ENCODE results near the gene DDX41. TPM values are rescaled to one million over a fixed set of nuclear protein-coding genes. Genes with fewer than 3 reads are reported as not detected.
"Not testable (repeated sequence)": the region's sequence is repeated elsewhere in the genome, so short reads cannot be mapped to it uniquely, and the experiment has no call there.

Gene DDX41
- total RNA-seq, 2 donors from 2014 or later = 116 to 149 TPM

- H3K36me3 Mint-ChIP-seq (ENCODE audit: low read depth) = peaks cover 42% of the 10 kb centered on the region
- peak overlapping the region; percentile 7 for H3K27ac Mint-ChIP-seq
- no peaks in the 10 kb centered on the region for H3K9me3 Mint-ChIP-seq
- no peaks in the 10 kb centered on the region for H3K27me3 Mint-ChIP-seq
- peaks cover 10% of the 10 kb centered on the region for H3K4me1 Mint-ChIP-seq
- peak; percentile 50 for ATAC-seq (replicated peaks)
- no peak overlapping the region for H3K4me3 Mint-ChIP-seq
Measured at GRCh38 chr5:177546258-177546741, 29.5 kb upstream of the DDX41 start.

DNA sequence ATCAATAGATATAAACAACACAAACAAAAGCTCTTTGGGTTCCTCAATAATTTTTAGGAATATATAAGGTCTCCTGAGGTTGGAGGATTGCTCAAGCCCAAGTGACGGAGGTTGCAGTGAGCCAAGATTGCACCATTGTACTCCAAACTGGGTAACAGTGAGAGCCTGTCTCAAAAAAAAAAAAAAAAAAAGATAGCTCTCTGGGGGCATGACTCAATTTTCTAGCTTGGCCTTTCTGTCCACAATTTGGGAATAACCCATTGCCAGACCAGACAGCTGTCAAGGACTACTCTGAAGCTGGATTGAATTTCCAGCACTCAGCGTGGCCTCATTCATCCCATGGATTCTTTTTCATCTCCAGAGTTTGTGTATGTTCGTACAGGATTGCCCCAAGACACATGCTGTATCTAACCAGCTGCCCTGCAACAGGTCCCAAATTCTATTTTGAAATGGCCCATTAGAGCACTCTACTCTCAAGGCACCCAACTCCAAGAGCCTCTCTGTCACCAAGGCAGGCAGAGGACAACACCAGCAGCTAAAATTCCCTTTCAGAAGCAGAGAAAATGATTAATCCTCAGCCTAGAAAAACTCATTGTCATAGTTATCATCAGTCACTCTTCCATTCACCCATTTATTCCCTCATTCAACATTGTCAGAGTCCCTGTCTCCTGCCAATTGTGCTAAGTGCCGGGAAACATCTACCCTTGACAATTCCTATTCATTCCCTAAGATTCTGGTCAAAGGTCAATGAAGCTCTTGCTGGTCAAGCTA, 28.9 kb upstream of the DDX41 start:
- H3K4me3 Mint-ChIP-seq = no peak overlapping the region
- H3K9me3 Mint-ChIP-seq = no peaks in the 10 kb centered on the region
- H3K27ac Mint-ChIP-seq = peak overlapping the region; percentile 7
- no peak for ATAC-seq (replicated peaks)
- H3K36me3 Mint-ChIP-seq (ENCODE audit: low read depth) = peaks cover 41% of the 10 kb centered on the region
- H3K4me1 Mint-ChIP-seq = peaks cover 13% of the 10 kb centered on the region
- H3K27me3 Mint-ChIP-seq = no peaks in the 10 kb centered on the region

GRCh38 chr5:177542816-177543465, 26.2 kb upstream of the DDX41 start:
- Mint-ChIP-seq H3K27me3 (no peaks in the 10 kb centered on the region), H3K4me3 (no peak overlapping the region), H3K4me1 (peaks cover 14% of the 10 kb centered on the region), H3K27ac (peak overlapping the region; percentile 28), H3K36me3 (ENCODE audit: low read depth) (peaks cover 51% of the 10 kb centered on the region), H3K9me3 (no peaks in the 10 kb centered on the region)
- no peak for ATAC-seq (replicated peaks)

DNA sequence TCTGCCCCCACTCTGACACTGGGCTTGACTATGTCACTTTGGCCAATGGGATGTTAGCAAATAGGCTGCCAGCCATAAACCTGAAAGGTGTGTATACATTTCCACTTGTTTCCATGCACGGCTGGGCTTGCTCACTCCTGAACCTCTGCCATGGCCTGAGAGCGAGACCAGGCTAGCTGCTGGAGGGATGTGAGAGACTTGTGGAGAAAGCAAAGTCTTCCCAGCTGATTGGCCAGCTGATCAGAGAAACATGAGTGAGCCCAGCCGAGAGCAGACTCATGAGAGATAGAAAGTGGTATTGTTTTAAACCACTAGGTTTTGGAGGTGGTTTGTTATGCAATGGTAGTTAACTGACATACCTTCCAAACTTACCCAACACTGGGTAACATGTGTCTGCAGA, 23.7 kb upstream of the DDX41 start:
- Mint-ChIP-seq H3K36me3 (ENCODE audit: low read depth) (peaks cover 57% of the 10 kb centered on the region), H3K4me3 (no peak overlapping the region), H3K9me3 (no peaks in the 10 kb centered on the region), H3K27me3 (no peaks in the 10 kb centered on the region), H3K27ac (no peak overlapping the region), H3K4me1 (peaks cover 14% of the 10 kb centered on the region)
- no peak for ATAC-seq (replicated peaks)

DNA sequence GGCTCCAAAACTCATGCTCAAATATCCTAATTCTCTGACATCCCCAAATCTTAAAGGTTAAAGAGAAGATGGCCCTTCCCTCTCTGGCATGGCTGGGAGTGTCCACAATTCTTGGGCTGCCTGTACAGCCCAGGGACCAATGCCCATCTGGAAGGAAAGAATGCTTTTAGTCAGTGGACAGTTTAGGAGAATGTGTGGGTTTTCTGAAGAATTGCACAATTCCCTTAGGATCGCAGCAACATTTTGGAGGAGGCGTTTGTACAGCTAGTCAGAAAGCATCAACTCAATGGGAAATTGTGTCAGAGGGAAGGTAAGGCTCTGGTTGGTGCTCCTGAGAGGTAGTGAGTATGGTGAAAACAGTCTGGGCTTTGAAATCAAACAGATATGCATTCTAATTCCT, 22.6 kb upstream of the DDX41 start:
- Mint-ChIP-seq H3K36me3 (ENCODE audit: low read depth) (peaks cover 66% of the 10 kb centered on the region), H3K4me1 (peaks cover 14% of the 10 kb centered on the region), H3K9me3 (no peaks in the 10 kb centered on the region), H3K4me3 (no peak overlapping the region), H3K27ac (no peak overlapping the region), H3K27me3 (no peaks in the 10 kb centered on the region)
- no peak for ATAC-seq (replicated peaks)

DNA sequence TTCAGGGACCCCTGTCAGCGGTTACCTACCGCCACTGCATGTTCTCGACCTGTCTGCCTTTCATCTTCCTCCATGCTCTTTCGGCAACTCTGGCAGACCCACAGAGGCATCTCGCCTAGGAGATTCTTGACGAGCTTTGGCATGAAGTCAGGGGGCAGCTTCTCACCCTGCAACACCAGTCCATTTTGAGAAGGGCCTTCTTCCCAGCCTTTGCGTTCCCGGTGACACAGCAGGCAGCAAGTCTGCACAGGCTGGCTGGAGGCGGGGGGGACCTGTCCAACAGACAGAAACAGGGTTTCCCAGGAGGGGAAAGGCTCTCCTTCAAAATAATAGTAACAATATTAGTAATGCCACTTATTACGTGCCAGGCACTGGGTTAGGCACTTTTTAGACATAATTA, 22.1 kb upstream of the DDX41 start:
- peaks cover 68% of the 10 kb centered on the region for H3K36me3 Mint-ChIP-seq (ENCODE audit: low read depth)
- no peaks in the 10 kb centered on the region for H3K9me3 Mint-ChIP-seq
- no peak overlapping the region for H3K27ac Mint-ChIP-seq
- no peak overlapping the region for H3K4me3 Mint-ChIP-seq
- H3K4me1 Mint-ChIP-seq = peaks cover 14% of the 10 kb centered on the region
- ATAC-seq (replicated peaks) = no peak
- H3K27me3 Mint-ChIP-seq = no peaks in the 10 kb centered on the region

DNA sequence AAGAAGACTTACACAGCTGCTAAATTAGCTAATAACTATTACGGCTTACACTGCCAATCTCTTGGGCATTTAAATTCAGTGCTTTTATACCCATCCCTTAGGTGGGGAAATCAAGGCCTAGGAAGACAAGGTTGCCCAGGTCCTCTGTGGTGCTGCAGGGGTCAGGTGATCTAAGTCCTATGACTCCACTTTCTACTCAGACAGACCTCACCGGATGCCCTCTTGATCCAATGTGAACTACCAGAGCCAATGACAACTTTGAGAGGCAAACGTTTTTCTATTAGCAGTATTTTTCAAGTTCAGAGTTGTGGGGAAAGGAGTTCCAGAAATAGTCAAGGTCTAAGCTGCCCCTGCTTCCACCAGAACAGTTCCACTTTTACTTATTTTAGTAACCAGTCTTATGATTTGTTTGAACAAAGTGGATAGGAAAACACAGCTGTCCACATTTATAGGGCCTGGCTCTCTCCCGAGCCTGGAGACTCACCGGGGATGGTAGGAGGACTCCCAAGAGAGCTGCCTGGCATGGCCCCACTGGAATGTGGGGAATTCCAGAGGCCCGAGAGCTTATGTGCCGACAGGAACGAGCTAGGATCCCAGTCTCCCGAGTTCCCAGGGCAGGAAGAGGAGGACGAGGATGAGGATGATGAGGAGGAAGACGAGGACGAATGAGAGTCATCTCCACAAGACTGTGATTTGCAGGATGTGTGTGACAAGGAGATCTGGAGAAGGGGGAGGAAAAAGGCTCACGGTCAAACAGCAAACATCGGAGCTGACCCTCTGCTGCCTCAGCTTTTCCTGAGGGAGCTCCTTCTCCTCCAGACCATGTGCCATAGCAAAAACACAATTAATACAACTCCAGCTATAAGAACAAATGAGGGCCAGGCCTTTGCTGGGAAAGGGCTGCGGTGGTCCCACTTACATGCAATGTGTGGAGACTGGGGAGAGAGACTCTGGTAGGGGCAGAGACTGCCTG, 20.9 kb upstream of the DDX41 start:
- Mint-ChIP-seq H3K36me3 (ENCODE audit: low read depth) (peaks cover 76% of the 10 kb centered on the region), H3K4me1 (peaks cover 9% of the 10 kb centered on the region), H3K9me3 (no peaks in the 10 kb centered on the region), H3K27me3 (no peaks in the 10 kb centered on the region), H3K4me3 (no peak overlapping the region), H3K27ac (peak overlapping the region; percentile 36)
- ATAC-seq (replicated peaks) = no peak

GRCh38 chr5:177536386-177536785, 19.6 kb upstream of the DDX41 start:
- no peaks in the 10 kb centered on the region for H3K27me3 Mint-ChIP-seq
- peaks cover 81% of the 10 kb centered on the region for H3K36me3 Mint-ChIP-seq (ENCODE audit: low read depth)
- H3K27ac Mint-ChIP-seq = no peak overlapping the region
- no peaks in the 10 kb centered on the region for H3K9me3 Mint-ChIP-seq
- H3K4me1 Mint-ChIP-seq = peaks cover 8% of the 10 kb centered on the region
- no peak for ATAC-seq (replicated peaks)
- no peak overlapping the region for H3K4me3 Mint-ChIP-seq

GRCh38 chr5:177535125-177535524, 18.4 kb upstream of the DDX41 start:
- H3K36me3 Mint-ChIP-seq (ENCODE audit: low read depth) = peaks cover 80% of the 10 kb centered on the region
- peaks cover 3% of the 10 kb centered on the region for H3K4me1 Mint-ChIP-seq
- no peak overlapping the region for H3K4me3 Mint-ChIP-seq
- no peak overlapping the region for H3K27ac Mint-ChIP-seq
- no peak for ATAC-seq (replicated peaks)
- H3K27me3 Mint-ChIP-seq = no peaks in the 10 kb centered on the region
- H3K9me3 Mint-ChIP-seq = no peaks in the 10 kb centered on the region

DNA sequence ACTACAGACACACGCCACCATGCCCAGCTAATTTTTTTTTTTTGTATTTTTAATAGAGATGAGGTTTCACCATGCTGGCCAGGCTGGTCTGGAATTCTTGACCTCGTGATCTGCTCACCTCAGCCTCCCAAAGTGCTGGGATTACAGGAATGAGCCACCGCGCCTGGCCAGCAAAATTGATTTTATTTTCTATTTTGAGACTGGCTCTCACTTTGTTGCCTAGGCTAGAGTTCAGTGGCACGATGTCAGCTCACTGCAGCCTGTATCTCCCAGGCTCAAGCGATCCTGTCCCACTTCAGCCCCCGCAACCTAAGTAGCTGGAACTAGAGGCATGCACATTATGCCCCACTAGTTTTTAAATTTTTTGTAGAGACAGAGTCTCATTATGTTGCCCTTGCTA, 17.7 kb upstream of the DDX41 start:
- not testable (repeated sequence) for H3K4me3 Mint-ChIP-seq; H3K27ac Mint-ChIP-seq; ATAC-seq (replicated peaks)

DNA sequence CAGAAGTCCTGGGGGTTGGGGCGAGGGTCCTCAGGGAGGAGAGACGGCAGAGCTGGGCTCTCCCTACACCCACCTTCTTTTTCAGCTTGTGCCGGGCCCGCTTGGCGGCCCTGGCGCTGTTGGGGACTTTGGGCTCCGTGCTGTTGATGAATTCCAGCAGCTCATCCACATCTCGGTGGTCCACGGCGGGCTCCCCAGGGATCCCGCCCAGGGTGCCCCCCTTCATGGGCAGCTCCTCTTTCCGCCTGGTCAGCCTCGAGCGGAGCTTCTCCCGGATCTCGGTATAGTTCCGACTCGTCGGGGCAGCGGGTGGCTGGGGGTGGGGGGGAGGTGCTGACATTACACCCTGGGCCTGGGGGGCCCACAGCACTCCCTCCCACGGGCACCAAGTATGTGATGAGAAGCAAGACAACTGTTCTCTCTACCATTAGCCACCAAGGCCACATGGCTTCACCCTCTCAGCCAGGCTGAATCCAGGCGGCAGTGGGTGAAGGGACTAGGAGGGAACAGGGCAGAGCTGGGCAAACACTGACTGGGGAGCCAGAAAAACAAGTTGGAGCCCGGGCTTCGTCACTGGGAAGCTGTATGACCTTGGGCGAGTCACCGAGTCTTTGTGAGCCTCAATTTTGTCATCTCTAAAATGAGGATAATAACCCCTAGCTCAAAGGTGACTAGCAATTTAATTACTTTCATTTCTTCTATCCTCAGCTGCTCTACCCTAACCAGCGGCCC, 14.6 kb upstream of the DDX41 start:
- Mint-ChIP-seq H3K27ac (peak overlapping the region; percentile 17), H3K9me3 (no peaks in the 10 kb centered on the region), H3K27me3 (no peaks in the 10 kb centered on the region), H3K36me3 (ENCODE audit: low read depth) (peaks cover 52% of the 10 kb centered on the region), H3K4me1 (peaks cover 3% of the 10 kb centered on the region), H3K4me3 (no peak overlapping the region)
- no peak for ATAC-seq (replicated peaks)

More for the DNA sequence above, 17.7 kb upstream of the DDX41 start:
- not testable (repeated sequence) for H3K4me1 Mint-ChIP-seq, H3K27me3 Mint-ChIP-seq, H3K9me3 Mint-ChIP-seq
- peaks cover 81% of the 10 kb centered on the region for H3K36me3 Mint-ChIP-seq (ENCODE audit: low read depth)

GRCh38 chr5:177530638-177531037, 13.9 kb upstream of the DDX41 start:
- Mint-ChIP-seq H3K4me1 (peaks cover 3% of the 10 kb centered on the region), H3K4me3 (no peak overlapping the region), H3K27me3 (no peaks in the 10 kb centered on the region), H3K36me3 (ENCODE audit: low read depth) (peaks cover 47% of the 10 kb centered on the region), H3K9me3 (no peaks in the 10 kb centered on the region), H3K27ac (peak overlapping the region; percentile 53)
- ATAC-seq (replicated peaks) = no peak

DNA sequence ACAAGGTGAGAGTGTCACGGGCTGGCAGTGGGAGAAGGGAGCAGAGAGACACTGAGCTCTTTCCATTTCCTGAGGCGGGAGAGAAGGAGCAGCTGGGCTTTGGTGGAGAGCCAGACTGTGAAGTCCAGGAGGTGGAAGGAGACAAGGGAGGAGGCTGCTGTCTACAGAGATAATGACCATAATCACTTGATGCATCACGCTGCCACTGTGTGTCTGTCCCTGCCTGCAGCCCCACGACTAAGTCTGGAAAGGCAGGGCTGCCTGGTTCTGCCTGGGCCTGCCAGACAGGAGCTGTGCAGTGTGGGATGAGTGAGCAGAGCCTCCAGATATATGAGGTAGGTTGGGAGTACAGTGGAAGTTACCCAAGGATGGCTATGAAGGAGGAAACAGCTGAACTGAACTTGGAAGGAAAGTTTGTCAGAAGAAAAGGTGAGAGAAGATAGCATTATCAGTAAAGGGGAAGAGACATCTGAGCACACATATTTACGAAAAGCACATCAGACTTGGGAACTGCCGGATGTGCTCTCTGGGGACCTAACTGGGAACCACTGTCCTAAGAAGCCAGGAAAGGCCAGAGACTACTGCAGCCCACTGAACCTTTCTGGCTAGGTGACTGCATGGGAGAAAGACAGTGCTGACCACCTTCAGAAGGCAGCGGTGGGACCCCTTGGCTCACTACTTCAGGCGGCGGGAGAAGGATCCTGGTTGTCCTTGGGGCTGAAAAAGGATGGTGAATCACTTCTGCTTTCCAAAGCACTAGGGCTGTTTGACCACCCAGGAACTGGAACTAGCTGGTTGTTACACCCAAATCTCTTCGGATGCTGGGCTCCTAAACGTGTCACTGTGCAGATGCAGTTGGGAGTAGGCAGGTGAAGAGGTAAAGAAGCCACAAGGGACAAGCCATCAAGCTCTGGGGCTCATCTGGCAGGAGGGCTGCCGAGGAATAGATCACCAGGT, 12.8 kb upstream of the DDX41 start:
- peaks cover 3% of the 10 kb centered on the region for H3K4me1 Mint-ChIP-seq
- H3K27ac Mint-ChIP-seq = peak overlapping the region; percentile 53
- H3K9me3 Mint-ChIP-seq = no peaks in the 10 kb centered on the region
- H3K36me3 Mint-ChIP-seq (ENCODE audit: low read depth) = peaks cover 42% of the 10 kb centered on the region
- no peaks in the 10 kb centered on the region for H3K27me3 Mint-ChIP-seq
- ATAC-seq (replicated peaks) = no peak
- H3K4me3 Mint-ChIP-seq = no peak overlapping the region
